HG03025 (cell line): ENCODE data around the gene H6PD.

Experiments
- ATAC-seq: cut with Tn5 transposase; IDR thresholded peaks from one replicate; pipeline ENCODE4 v1.9.1; 2021; ENCODE audit warnings: mild to moderate bottlenecking, moderate library complexity; ENCODE audit not compliant: unreplicated experiment, low FRiP score

The H6PD gene

GRCh38 chr1:9203511-9203982, 31.0 kb upstream of the H6PD start:
- no peak for ATAC-seq

GRCh38 chr1:9204156-9204720, 30.3 kb upstream of the H6PD start:
- no peak for ATAC-seq

GRCh38 chr1:9207086-9207485, 27.5 kb upstream of the H6PD start:
- ATAC-seq = no peak

GRCh38 chr1:9207715-9208114, 26.9 kb upstream of the H6PD start:
- ATAC-seq = no peak

- no peak for ATAC-seq
These were observed 23.2 kb upstream of the H6PD start for GRCh38 chr1:9211291-9211811.

- no peak for ATAC-seq
These were observed 21.8 kb upstream of the H6PD start for GRCh38 chr1:9212735-9213134.

- ATAC-seq = no peak
These were observed 20.6 kb upstream of the H6PD start for GRCh38 chr1:9213956-9214355.

GRCh38 chr1:9218917-9219316, 15.7 kb upstream of the H6PD start:
- no peak for ATAC-seq

GRCh38 chr1:9222846-9223625, 11.5 kb upstream of the H6PD start:
- no peak for ATAC-seq

GRCh38 chr1:9224664-9225410, 9.7 kb upstream of the H6PD start:
- no peak for ATAC-seq

GRCh38 chr1:9225411-9225785, 9.2 kb upstream of the H6PD start:
- ATAC-seq = no peak

- no peak for ATAC-seq
These were observed 6.0 kb upstream of the H6PD start for GRCh38 chr1:9228609-9229008.

- ATAC-seq = no peak
These were observed 5.0 kb upstream of the H6PD start for GRCh38 chr1:9229549-9229948.

GRCh38 chr1:9230869-9231533, 3.6 kb upstream of the H6PD start:
- no peak for ATAC-seq

- ATAC-seq = no peak
These were observed 2.8 kb upstream of the H6PD start for GRCh38 chr1:9231648-9232332.

- ATAC-seq = no peak
These were observed 1.2 kb upstream of the H6PD start for GRCh38 chr1:9233241-9233941.

GRCh38 chr1:9233942-9234222, 692 bp upstream of the H6PD start:
- no peak for ATAC-seq

- ATAC-seq = no peak
These were observed 504 bp downstream of the H6PD start for GRCh38 chr1:9235096-9235459.

- no peak for ATAC-seq
These were observed 986 bp downstream of the H6PD start for GRCh38 chr1:9235560-9235959.

- ATAC-seq = no peak
These were observed 3.6 kb downstream of the H6PD start for GRCh38 chr1:9238134-9238533.
